GM18526 (cell line): ENCODE data around the gene BRSK1.

ENCODE experiments used
- POLR2A ChIP-seq: IDR thresholded peaks from 3 replicates; pipeline ENCODE4 v1.6.1; 2011; ENCODE audit not compliant: insufficient read length; ENCODE audit errors: extremely low read depth

BRSK1 gene

DNA sequence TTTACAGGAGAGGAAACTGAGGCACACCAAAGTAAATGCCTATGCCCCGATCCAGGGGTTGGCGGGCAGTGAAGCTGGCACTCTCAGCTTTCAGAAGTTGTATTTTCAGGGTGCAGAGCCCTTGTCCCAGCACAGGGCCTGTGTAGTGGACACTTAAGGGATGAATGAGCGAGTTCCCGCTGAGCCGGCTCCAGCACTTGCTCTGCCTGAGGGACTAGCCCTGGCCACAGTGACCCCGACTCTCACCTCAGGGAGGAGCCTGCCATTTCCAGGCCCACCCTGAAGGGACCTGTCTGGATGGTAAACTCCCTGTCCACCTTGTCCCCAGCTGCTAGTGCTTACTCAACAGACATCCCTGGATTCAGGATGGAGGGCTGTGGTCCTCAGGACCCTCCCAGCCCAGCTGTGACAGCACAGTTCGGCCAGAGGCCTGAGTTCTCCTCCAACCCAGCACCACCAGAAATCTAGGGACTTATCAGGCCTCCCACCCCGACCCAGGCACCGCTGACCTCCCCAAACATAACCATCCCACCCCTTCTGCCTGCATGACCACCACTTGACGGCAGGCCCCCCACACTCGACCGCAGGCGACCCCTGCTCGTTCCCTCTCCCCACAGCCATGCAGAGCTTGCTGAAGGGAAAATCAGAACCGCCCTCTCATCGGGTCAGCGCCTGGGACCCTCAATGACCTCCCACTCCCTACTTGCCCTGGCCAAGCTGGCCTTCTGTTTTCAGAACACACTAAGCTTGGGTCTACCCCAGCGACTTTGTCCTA is 33.3 kb upstream of the BRSK1 start:
- TF ChIP-seq POLR2A = no peak

DNA sequence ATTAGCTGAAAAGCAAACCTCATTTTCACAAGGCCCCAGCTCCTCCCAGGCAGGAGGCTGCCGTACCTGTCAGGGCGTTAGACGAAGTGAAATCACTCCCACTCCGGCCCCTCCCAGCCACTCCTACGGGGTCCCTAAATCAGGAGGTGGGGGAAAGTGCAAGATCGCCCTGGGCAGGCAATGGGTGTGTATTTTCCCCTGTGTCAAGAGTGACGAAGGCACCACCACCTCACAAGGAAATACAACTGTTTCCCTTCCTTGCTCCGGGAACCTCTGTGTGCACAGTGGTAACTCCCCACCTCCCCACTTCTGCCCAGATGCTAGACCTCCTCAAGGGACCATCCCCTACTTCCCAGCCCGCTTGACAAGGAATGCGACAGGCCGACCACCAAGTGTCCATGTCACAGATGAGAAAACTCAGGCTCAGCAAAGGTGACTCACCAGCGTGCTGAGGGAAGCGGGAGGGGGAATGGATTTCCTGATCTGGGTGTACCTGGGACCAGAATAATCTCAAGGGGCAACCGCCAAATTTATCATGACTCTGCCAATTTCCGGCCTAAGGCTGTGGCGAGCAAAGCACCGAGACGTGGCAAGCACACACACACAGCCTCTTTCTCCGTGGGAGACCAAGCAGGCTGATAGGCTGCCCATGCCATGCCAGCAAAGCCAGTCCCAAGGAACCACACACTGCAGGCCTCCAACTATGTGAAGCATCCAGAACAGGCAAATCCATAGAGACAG is 32.3 kb upstream of the BRSK1 start:
- TF ChIP-seq POLR2A = no peak

DNA sequence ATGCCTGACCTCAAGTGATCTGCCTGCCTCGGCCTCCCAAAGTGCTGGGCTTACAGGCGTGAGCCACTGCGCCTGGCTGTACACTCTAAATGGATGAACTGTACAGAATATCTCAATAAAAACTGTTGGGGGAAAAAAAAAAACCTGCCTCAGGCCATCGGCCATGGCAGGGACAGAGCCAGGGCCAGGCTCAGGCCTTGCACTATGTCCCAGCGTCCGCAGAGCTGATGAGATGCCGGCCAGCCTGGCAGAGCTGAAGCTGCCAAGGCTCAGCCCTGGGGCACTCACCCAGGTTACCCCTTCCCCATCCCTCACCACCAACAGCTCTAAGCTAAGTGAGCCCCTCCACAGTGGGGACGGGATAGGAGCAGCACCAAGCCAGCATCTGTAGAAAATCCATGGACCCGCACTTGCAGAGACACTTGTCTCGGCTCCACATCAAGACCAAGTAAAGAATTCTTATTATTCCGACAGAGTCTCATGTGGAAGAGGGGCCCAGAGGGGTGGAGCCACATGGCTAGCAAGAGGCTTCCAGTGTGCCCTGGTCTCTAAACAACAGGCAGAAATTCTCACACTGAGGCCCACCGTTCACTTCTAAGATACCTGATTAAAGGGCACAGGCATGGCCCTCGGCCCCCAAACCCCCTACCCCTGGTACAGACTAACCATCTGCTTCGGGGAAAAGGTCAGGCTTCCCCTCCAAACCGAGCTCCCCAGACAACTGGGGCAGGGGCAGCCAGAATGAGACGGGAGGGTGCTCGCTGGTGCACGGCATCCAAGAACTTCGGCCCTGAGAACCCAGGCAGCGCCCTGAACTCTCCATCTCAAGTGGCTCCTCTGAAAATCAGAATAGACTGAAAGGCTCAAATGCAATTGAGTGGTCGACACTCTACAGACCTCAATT is 30.8 kb upstream of the BRSK1 start:
- no peak for TF ChIP-seq POLR2A

DNA sequence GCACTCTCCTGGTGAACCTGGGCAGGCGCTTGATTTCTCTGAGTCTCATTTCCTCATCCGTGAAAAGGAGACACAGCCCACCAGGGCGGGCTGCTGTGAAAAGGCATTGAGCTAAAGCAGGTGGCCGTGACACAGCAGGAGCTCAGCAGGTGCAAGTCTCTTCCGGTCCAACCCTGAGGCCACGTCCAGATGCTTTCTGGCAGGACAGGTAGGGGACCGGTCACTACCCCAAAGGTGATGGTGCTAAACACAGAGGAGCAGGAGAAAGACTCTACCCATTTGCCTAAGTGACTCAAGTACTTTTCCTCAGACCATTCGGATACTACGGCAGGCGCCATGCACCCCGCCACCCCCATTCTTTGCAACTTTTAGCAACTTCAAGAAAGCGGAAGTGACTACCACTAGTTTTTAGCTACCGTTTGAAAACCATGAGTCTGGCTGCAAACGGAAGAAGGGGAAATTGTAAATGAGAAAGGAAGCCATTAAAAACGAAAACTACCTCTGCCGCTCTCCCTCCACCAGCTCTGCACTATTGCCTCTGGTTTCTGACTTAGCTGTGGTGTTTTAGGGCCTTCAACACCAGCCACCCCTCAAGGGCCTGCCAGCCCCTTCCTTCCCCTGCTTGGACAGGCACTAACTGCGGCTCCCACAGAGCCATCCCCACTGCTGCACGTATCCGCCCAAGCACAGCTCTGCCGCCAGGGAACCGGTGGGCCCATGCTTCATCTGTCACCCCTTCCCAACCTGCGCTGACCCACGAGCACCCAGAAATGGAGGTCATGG is 29.8 kb upstream of the BRSK1 start:
- TF ChIP-seq POLR2A = peak; percentile 36

DNA sequence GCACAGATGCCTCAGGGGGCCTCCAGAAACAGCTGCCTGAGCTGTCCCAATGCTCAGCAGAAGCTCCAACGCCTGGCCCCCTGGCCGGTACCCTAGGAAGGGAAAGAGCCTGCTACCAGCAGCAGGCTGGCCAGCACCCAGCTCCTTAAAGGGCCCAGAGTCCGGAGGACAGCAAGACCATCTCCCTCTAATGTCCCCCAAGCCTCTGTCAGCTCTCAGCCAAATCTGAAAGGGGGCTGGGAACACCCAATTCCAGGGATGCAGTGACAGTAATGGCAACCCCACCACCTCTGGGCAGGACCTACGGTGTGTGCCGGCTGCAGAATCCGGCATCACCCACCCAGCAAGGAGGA is 29.2 kb upstream of the BRSK1 start:
- TF ChIP-seq POLR2A = no peak

DNA sequence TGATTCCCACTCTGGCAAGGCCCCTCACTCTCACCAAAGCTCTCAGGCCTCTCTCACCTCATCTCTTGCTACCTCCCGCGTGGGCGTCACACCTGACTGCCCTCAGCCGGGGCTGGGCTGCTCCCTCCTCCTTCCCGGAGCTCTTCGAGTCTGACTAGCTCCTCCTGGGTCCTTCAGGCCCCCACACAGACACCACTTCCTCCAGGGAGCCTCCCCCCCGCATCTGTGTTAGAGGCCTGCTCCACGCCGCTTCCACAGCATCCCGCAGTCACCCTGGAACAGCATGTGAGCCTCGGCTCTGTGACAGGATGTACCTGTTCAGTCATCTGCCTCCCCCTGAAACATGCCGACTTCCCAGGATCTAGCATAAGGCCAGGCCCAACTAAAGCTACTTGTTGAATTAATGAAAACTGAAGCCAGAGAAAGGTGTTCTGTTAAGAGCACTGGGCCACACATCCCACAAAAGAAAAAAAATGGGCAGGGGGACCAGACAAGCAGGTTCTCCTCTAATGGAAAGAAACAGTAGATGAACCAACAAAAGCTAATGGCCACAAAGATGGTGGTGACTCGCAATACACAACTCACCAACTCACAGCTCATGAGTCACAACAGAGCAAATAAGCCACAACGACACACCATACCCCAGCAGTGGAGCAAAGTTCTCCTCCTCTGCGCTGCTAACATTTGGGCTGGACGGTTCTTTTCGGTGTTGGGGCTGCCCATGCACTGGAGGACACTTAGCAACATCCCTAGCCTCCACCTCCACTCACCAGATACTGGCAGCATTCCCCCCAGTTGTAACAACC is 28.0 kb upstream of the BRSK1 start:
- no peak for TF ChIP-seq POLR2A

DNA sequence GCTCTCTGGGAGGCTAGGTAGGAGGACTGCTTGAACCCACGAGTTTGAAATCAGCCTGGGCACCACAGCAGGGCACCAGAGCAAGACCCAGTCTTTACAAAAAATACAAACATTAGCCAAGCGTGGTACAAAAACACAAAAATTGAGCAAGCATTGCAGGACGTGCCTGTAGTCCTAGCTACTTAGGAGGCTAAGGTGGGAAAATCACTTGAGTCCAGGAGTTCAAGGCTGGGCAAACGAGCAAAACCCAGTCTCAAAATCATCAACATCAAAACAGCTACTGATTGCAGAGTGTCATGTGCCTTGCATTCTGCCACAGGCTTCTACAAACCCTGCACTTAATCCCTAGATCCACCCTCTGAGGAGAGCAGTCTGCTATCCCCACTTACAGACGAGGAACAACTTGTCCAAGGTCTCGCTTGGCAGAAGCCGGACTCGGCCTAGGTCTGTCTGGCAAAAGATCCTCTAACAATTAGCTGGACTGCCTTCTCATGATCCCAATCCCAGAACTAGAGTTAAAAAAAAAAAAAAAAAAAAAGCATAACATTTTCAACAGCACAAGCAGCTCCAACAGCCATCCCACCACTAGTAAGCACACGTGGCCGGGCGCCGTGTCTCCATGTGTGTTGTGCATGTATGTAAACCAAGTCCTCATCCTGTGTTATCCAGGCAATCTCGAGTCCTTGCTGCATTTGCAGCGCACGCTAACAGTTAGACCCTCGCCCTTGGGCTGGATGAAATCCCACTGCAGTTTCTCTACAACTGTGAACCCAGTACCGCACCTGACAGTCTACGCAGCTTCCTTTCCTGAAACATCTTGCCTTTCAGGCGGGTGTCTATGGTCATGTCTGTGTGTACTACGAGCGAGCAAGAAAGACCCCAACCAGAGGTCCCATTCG is 27.0 kb upstream of the BRSK1 start:
- TF ChIP-seq POLR2A = no peak

DNA sequence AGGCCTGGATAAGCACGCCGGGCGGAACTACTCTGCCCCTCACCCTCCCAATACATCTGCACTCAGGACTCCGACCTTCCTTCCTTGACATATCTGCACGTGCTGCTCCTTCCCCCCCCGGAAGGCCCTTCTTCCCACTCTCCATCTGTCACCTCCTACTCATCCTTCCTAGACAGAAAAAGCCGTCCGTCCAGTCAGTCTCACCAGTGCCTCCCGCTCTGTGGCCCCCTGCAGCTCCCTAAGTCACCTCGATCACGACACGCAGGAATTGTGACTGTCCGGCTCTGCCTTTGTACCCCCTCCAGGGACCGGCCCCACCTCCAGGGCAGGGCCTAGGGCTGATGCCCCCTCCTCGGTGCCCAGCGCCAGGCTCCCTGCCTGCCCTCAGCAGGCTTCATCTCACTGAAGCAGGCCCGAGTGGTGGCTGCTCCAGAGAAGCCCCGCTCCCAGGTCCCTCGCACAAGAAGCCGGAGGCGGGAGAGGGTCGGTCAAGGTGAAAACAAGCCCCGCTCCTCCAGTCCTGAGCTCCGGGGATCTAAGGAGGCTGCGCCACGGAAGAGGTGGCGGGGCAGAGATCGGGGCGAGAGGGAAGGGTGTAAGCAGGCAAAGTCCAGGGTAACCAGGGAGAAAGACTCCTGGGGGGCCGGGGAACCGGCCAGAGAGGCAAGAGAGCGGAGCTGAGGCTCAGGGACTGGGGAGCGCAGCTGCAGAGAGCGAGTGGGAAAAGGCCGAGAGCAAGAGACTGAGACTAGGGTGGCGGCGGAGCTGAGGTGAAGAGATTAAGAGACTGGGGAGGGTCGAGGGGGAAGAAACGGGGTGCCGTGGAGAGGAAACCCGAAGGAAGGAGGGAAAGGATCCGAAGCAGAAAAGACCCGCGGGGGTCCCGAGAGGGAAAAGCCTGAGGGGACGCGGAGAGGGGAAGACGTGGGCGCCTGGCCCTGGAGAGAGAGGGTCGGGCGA is 26.1 kb upstream of the BRSK1 start:
- TF ChIP-seq POLR2A = no peak

DNA sequence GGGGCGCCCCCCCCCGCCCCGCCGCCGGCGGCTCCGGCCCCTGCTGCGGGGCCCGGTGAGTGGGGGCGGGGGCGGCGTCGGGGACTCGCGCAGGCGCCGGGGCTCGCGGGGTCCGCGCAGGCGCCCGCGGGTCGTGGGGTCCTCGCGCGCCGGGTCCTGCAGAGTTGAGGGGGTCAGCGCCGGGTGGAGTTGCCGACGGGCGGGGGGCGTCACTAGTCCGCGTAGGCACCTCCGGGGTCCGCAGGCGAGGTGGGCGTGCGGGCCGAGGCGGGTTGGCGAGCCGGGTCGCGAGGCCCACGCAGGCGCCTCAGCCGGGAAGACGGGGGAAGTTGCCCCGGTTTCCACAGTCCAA is 25.3 kb upstream of the BRSK1 start:
- TF ChIP-seq POLR2A = no peak

DNA sequence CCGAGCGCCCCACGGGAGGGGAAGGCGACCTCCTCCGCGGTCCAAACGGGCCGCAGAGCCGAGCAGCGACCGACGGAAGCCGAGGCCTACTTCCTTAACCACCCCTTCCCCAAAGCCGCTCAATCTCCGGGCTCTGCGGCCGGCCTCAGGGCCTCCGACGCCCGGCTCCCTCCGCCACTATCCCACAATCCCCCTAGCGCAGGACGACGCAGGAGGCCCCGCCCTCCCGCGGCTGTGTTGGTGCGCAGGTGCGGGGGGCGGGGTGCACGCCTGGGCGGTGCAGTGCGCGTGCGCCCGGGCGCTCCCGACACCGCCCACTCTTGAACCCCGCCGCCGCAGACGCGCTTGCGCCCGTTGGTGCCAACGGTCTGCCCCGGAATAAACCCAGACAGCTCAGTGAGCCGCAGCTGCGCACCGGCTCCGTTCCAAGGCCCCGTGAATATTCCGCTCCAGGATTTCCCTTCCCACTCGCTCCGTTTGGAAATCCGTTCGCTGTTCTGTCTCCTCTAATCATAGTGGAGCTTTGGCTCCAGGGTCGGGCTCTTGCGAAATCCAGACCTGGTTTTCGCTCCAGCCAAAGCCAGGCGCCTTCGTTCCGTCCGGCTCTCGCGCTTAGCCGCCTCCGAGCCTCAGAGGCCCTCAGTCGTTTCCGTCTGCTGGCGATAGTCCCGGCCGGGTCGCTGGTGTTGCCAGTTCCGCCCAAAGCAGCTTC is 24.8 kb upstream of the BRSK1 start, which contains the start of gene PPP6R1:
Gene PPP6R1 (minus strand): TSS at position 190 of the 712 bp plus-strand sequence. CDS start 11,914 bp downstream, outside the sequence.
- TF ChIP-seq POLR2A = peak; percentile 95

DNA sequence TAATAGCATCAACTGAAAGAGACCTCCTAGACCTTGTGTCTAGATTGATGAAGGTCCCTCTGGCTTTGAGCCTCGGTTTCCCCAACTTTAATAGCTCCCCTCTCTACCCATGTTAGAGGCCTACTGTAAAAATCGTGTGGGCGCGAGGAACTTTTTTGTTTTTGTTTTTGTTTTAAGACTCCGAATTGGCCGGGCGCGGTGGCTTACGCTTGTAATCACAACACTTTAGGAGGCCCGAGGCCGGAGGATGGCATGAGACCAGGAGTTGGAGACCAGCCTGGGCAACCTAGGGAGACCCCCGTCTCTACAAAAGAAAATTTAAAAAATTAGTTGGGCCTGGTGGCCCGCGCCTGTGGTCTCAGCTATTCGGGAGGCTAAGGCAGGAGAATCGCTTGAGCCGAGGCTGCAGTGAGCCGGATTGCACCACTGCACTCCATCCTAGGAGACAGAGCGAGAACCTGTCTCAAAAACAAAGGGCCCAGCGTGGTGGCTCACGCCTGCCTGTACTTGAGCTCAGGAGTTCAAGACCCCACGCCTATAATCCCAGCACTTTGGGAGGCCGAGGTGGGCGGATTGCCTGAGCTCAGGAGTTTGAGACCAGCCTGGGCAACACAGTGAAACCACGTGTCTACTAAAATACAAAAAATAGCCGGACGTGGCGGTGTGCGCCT is 24.1 kb upstream of the BRSK1 start:
- TF ChIP-seq POLR2A = no peak
